KMS-11 (cell line): Measurements from ENCODE around the gene CCR6.

ENCODE experiments used
- H2AFZ ChIP-seq: fragments of 200-600 bp; sonication (generic); 2 replicates; pipeline ENCODE4 v1.6.1; 2016; ENCODE audit warnings: antibody characterized with exemption, mixed run types, low read depth
- H3K27ac ChIP-seq: fragments of 200-600 bp; sonication (generic); 2 replicates; pipeline ENCODE4 v1.6.1; 2016; ENCODE audit warnings: mild to moderate bottlenecking, mixed run types
- H3K27me3 ChIP-seq: fragments of 200-600 bp; sonication (generic); 2 replicates; pipeline ENCODE4 v1.6.1; 2017; ENCODE audit warnings: mild to moderate bottlenecking, low read depth, mixed run types, moderate library complexity; ENCODE audit not compliant: insufficient read depth
- H3K36me3 ChIP-seq: fragments of 200-600 bp; sonication (generic); 2 replicates; pipeline ENCODE4 v1.6.1; 2017; ENCODE audit warnings: mild to moderate bottlenecking, mixed run types; ENCODE audit not compliant: insufficient read depth
- H3K4me1 ChIP-seq: fragments of 200-600 bp; sonication (generic); 2 replicates; pipeline ENCODE4 v1.6.1; 2016; ENCODE audit warnings: mild to moderate bottlenecking, low read depth, mixed run types; ENCODE audit not compliant: poor library complexity, severe bottlenecking
- H3K4me2 ChIP-seq: fragments of 200-600 bp; sonication (generic); 2 replicates; pipeline ENCODE4 v1.7.0; 2016; ENCODE audit warnings: mild to moderate bottlenecking, mixed run types
- H3K4me3 ChIP-seq: fragments of 200-600 bp; sonication (generic); IDR thresholded peaks from 2 replicates; pipeline ENCODE4 v1.6.1; 2017; ENCODE audit warnings: low read depth, low read length, mixed read lengths; ENCODE audit not compliant: insufficient read depth
- H3K79me2 ChIP-seq: fragments of 200-600 bp; sonication (generic); 2 replicates; pipeline ENCODE4 v1.6.1; 2016; ENCODE audit warnings: low read depth, mixed run types; ENCODE audit not compliant: insufficient read depth
- H3K9ac ChIP-seq: fragments of 200-600 bp; sonication (generic); 2 replicates; pipeline ENCODE4 v1.6.1; 2016; ENCODE audit warnings: mild to moderate bottlenecking, mixed run types
- H4K20me1 ChIP-seq: fragments of 200-600 bp; sonication (generic); 2 replicates; pipeline ENCODE4 v1.6.1; 2016; ENCODE audit warnings: mild to moderate bottlenecking, mixed run types; ENCODE audit not compliant: insufficient read depth
- CTCF ChIP-seq: fragments of 200-600 bp; sonication (generic); conservative IDR thresholded peaks from 2 replicates; pipeline ENCODE4 v1.6.1; 2017; ENCODE audit warnings: low read depth, mild to moderate bottlenecking, antibody characterized with exemption, low read length, moderate library complexity, mixed read lengths

CCR6 gene

GRCh38 chr6:167096991-167097390 lies 25.9 kb upstream of the CCR6 start:
- H3K79me2 ChIP-seq: no peaks in the 10 kb centered on the region
- H3K4me3 ChIP-seq: no peak overlapping the region
- 0 out of 2 replicates have a peak, but pooled peaks cover 3% of the 10 kb centered on the region for H3K27me3 ChIP-seq
- H3K4me2 ChIP-seq: no peak overlapping the region
- no peak overlapping the region for H3K9ac ChIP-seq
- no peaks in the 10 kb centered on the region for H3K36me3 ChIP-seq
- H2AFZ ChIP-seq: no peak overlapping the region
- peaks cover 36% of the 10 kb centered on the region for H3K4me1 ChIP-seq
- no peak overlapping the region for H3K27ac ChIP-seq
- TF ChIP-seq CTCF: no peak
- H4K20me1 ChIP-seq: no peaks in the 10 kb centered on the region

GRCh38 chr6:167097770-167098169 lies 25.1 kb upstream of the CCR6 start:
- H2AFZ ChIP-seq: no peak overlapping the region
- H3K79me2 ChIP-seq: no peaks in the 10 kb centered on the region
- H3K4me2 ChIP-seq: no peak overlapping the region
- TF ChIP-seq CTCF: no peak
- H3K27ac ChIP-seq: no peak overlapping the region
- H3K4me1 ChIP-seq: peaks cover 40% of the 10 kb centered on the region
- no peaks in the 10 kb centered on the region for H4K20me1 ChIP-seq
- H3K27me3 ChIP-seq: 0 out of 2 replicates have a peak, but pooled peaks cover 3% of the 10 kb centered on the region
- H3K4me3 ChIP-seq: no peak overlapping the region
- H3K9ac ChIP-seq: no peak overlapping the region
- H3K36me3 ChIP-seq: no peaks in the 10 kb centered on the region

- no peak overlapping the region for H2AFZ ChIP-seq
- H3K27ac ChIP-seq: no peak overlapping the region
- TF ChIP-seq CTCF: no peak
- peaks cover 45% of the 10 kb centered on the region for H3K4me1 ChIP-seq
- H4K20me1 ChIP-seq: no peaks in the 10 kb centered on the region
- H3K27me3 ChIP-seq: 0 out of 2 replicates have a peak, but pooled peaks cover 3% of the 10 kb centered on the region
- H3K9ac ChIP-seq: no peak overlapping the region
- no peak overlapping the region for H3K4me3 ChIP-seq
- no peaks in the 10 kb centered on the region for H3K36me3 ChIP-seq
- no peaks in the 10 kb centered on the region for H3K79me2 ChIP-seq
- no peak overlapping the region for H3K4me2 ChIP-seq
These were observed 24.1 kb upstream of the CCR6 start for GRCh38 chr6:167098825-167099225.

- H3K9ac ChIP-seq: no peak overlapping the region
- H3K4me2 ChIP-seq: no peak overlapping the region
- peaks cover 37% of the 10 kb centered on the region for H3K4me1 ChIP-seq
- H4K20me1 ChIP-seq: no peaks in the 10 kb centered on the region
- no peak overlapping the region for H3K27ac ChIP-seq
- no peak for TF ChIP-seq CTCF
- 0 out of 2 replicates have a peak, but pooled peaks cover 3% of the 10 kb centered on the region for H3K27me3 ChIP-seq
- H3K36me3 ChIP-seq: no peaks in the 10 kb centered on the region
- no peak overlapping the region for H2AFZ ChIP-seq
- H3K79me2 ChIP-seq: no peaks in the 10 kb centered on the region
- H3K4me3 ChIP-seq: no peak overlapping the region
These were observed 23.2 kb upstream of the CCR6 start for GRCh38 chr6:167099707-167100106.
